NCI-H146 treated with DMSO at 0.1 percent for 48 hours (cell line): ENCODE results near the gene SRRM3.
"Not testable (repeated sequence)": the region's sequence is repeated elsewhere in the genome, so short reads cannot be mapped to it uniquely, and the experiment has no call there.

Experiments used
- DNase-seq: peaks from one replicate; lab custom pipeline; 2025; ENCODE audit not compliant: unreplicated experiment; lab: John Stamatoyannopoulos, UW

SRRM3 gene

GRCh38 chr7:76261931-76262330, 60.2 kb downstream of the SRRM3 start:
- no peak for DNase-seq

GRCh38 chr7:76262683-76263402, 61.1 kb downstream of the SRRM3 start:
- DNase-seq = peak; percentile 44

DNA sequence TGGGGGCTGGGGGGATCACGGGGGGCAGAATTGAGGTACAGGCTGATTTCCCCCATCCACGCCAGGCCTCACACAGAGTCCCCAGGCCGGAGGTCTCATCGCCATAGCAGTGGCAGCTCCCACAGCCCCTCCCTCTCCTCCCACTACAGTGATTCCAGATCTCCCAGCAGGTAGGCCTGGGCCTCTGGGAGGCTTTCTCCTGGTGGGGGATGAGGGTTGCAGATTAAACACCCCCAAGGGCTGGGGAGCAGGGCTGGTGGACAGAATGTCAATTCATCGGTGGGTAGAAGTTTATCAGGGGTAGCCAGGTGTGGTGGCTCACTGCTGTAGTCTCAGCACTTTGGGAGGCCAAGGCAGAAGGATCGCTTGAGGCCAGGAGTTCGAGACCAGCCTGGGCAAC, 63.6 kb downstream of the SRRM3 start:
- DNase-seq = no peak

- no peak for DNase-seq
These were observed 65.6 kb downstream of the SRRM3 start for GRCh38 chr7:76267107-76267893.

DNA sequence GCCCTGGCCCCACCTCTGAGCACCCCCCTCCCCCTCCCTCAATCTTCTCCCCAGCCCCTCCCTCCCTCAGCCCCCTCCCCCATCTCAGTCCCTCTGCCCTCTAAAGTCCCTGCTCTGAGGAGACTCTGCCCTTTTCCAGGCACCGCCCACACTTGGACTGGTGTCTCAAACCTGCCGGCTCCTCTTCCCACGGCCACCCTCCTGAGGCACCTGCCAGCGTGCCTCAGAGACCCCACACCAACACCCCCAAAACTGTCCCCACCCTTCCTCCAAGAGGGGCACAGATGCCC, 66.1 kb downstream of the SRRM3 start:
- DNase-seq = no peak

GRCh38 chr7:76268376-76268775, 66.7 kb downstream of the SRRM3 start:
- DNase-seq = no peak

DNA sequence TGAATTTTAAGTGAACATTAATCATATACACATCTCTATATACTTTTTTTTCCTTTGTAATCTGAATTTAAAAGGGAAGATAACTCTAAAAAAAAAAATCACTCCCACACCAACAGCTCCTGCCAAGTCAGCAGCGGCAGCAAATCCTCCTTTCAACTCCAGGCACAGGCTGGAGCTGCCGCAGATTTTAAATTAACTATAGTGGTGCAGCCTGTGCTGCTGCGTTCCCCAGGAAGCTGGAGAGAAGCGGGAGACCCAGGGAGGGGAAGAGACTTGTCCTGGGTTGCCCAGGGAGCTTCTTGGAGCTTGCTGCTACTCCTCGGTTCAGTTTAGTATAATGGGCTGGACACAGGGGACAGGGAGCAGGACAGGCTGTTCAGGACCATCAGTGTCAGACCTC, 68.2 kb downstream of the SRRM3 start:
- no peak for DNase-seq

DNA sequence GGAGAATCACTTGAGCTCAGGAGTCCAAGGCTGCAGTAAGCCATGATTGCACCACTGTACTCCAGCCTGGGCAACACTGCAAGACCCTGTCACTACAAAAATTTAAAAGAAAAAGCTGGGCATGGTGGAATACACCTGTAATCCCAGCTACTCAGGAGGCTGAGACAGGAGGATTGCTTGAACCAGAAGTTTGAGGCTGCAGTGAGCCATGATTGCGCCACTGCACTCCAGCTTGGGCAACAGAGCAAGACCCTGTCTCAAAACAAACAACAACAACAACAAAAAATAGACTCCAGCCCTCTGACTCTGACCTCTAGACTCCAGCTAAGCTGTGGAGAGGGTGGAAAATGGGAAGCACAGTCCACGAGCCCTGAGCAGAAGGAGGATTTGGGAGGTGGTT, 69.7 kb downstream of the SRRM3 start:
- not testable (repeated sequence) for DNase-seq

GRCh38 chr7:76272142-76272541, 70.4 kb downstream of the SRRM3 start:
- no peak for DNase-seq

DNA sequence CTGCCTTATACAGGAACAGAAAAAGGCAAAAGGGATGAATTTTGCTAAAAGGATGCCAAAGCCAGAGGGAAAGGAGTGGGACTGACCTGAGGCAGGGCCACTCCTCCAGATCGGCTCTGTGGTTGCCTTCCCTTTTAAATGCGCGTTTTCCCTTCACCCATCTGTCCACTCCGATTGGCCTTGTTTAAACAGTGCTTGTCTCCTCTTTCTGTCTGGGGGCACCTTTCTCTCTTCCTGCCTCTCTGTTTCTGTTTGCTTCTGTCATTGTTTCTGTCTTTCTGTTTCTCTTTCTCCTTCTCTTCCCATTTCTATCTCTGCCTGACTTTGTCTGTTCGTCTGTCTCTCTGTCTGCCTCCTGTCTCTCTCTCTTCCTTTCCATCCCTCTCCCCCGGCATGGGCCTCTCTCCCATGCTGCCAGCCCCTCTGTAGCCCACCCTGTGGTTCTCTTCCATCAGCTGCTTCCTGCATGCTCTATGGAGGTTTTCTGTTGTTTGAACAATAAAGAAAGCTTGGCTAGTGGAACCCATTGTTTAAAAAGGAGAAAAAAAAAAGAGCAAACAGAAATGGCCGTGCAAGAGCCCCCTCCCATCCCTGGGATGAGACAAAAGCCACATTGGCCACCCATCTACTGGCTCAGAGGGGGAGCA, 71.3 kb downstream of the SRRM3 start:
- peak; percentile 57 for DNase-seq

GRCh38 chr7:76273503-76273902, 71.8 kb downstream of the SRRM3 start:
- DNase-seq = no peak

DNA sequence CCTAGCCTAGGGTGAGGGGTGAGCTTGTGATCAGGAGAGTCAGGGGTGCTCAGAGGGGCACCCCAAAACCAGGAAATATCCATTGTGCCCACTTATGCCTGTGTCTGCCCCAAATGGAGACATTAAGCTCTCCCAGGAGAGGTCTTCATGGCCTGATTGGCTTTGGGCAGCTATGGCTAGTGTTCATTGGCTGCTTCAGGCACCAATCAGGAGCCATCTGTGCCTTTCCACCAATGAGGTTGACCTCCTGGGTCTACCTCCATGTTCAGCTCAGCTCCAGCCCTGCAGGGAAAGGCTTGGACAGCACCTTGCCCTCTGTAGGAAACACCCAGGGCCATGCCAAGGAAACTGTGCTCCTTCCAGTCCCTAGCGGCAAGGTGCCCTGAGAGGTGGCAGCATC, 76.8 kb downstream of the SRRM3 start:
- DNase-seq = no peak

- no peak for DNase-seq
These were observed 78.7 kb downstream of the SRRM3 start for GRCh38 chr7:76280408-76280807.

DNA sequence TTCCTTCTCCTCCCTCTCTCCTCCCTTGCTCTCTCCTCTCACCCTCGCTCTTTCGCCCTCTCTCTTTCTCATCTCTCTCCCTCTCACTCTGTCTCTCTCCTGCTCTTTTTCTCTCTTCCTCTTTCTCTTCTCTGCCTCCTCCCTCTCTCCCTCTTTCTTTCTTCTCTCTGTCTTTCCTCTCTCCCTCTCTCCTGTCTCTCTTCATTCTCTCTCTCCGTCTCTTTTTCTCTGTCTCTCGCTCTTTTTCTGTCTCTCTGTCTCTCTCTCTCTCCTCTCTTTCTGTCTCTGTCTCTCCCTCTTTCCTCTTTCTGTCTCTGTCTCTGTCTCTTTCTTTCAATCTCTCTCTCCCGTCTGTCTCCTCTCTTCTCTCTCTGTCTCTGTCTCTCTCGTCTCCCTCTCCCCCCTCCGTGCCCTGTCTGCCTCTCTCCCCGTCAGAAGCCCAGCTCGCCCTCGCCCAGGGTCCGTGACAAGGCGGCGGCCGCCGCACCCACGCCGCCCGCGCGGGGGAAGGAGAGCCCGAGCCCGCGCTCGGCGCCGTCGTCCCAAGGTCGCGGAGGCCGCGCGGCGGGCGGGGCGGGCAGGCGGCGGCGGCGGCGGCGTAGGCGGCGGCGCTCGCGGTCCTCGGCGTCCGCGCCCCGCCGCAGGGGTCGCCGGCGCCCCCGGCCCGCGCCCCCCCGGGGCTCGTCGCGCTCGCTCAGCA, 79.5 kb downstream of the SRRM3 start:
- DNase-seq = no peak

GRCh38 chr7:76281706-76282343, 80.1 kb downstream of the SRRM3 start:
- DNase-seq = no peak

DNA sequence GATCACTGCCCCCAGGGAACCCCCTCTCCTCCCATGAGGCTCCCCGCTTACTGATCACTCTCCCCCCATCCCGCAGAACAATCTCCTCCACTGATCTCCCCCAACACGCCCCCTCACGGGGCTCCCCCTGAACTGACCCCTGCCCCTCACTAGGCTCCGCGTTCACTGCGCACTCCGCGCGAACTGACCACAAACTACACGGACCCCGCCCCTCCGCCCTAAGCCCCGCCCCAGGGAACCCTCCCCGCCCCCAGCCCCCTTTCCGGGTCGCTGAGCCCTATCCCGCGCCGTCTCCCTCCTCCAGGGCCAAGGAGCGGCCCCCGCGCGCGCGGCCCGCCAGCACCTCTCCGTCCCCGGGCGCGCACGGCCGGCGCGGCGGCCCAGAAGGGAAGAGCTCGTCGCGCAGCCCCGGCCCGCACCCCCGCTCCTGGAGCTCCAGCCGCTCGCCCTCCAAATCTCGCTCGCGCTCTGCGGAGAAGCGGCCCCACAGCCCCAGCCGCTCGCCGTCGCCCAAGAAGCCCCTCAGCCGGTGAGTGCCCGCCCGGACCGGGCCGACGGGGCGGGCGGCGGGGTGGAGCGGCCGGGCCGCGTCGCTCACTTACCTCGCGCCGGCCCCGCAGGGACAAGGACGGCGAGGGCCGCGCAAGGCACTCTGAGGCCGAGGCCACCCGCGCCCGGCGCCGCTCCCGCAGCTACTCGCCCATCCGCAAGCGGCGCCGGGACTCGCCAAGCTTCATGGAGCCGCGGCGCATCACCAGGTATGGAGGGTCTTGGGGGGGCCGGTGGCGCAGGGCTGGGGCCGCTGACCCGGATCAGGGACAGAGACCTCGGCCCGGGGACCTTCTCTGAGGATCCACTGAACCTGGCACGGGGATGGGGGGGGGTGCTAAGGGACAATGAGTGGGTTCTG, 80.9 kb downstream of the SRRM3 start:
- no peak for DNase-seq

DNA sequence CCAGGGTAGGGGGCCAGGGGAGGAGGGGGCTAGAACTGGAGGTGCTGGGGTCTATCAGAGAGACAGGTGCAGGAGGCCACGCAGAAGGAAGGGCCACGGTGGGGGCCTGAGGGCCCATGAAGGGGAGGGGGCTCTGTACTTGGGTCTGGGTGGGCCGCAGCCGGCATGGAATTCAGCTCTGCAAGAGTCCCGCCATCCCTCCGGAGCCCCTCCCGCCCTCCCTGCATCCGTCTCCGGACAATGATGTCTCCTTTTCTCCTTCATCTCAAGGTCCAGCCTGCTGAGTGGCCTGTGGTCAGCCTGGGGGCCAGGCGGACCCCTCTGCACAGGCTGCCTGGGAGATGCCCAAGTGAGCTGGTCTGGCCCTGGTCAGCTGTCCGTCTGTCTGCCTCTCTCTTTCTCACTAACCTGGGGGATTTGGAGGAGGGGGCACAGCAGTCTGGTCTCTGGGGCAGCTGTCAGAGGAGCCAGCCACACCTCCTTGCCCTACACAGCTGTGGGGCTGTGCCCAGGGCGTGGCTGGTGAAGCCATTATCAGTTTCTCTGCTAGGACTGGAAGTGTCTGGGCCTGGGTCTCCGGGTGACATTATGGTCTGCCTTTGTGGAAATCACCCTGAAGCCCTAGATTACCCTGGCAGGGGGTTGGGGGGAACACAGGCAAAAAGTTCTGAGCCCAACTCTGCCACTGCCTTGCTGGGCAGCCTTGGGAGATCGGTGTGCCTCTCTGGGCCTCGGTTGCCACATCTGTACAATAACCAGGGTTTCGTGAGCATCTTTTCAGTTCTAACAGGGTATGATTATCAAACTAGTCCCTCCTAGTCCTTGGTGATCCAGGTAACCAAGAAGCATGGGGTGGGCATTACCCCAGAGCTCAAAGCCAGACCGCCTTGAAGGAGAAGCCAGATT, 81.8 kb downstream of the SRRM3 start:
- DNase-seq = no peak

DNA sequence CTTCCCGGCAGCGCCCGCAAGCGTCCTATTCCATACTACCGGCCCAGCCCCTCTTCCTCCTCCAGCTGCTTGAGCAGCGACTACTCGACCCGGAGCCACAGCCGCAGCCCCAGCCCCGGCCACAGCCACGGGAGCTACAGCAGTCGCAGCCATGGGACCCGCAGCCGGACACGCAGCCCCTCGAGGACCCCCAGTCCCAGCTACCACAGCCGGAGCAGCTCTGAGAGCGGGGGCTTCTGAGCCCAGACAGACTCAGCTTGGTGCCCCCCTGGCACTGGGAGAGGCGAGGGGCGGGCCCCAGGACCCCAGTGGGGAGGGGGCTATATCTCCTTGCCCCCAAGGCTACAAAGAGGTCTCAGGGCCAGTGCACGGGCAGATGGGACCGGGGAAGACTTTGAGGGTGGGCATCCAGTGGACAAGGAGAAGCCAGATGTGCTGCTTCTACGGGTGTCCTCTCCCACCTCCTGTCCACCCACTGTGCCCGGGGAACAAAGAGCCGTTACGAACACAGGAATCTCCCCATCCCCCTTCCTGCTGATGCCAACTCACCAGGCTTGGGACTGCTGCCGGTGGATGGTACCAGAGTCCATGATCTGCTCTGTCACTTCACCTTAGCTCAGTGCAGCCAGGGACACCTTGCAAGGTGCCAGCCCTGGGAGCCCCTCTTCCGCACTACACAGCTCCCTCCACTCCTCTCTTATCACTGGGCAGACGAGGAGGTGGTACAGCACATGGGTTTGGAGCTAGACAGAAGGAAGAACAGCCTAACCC, 84.1 kb downstream of the SRRM3 start:
- DNase-seq = no peak
